CD14-positive monocyte (primary cell): ENCODE measurements around the gene TMEM259. TPM values are rescaled to one million over a fixed set of nuclear protein-coding genes. Genes with fewer than 3 reads are reported as not detected.

ENCODE experiments used
- DNase-seq, 3 donors: peaks; one replicate each; pipeline ENCODE4 v3.0.0-alpha.2; 2011 to 2022
- H2AFZ ChIP-seq: 2 replicates; pipeline ENCODE4 v1.6.0; 2012; ENCODE audit warnings: mild to moderate bottlenecking, low read depth, low read length, inconsistent platforms; ENCODE audit not compliant: insufficient read depth, poor library complexity, severe bottlenecking
- H3K27ac ChIP-seq, 2 donors: 1 replicate in 1 of 2; 2 replicates in 1 of 2; pipeline ENCODE4 v1.5.1; 2012 to 2013; ENCODE audit warnings: low read length in 2 of 2, control low read depth in 1 of 2, inconsistent platforms in 1 of 2, low read depth in 1 of 2, mild to moderate bottlenecking in 1 of 2
- H3K27me3 ChIP-seq, 2 donors: one replicate each; pipeline versions ENCODE4 v1.6.0 to v1.6.1; 2011 to 2013; ENCODE audit warnings: low read length in 2 of 2; ENCODE audit not compliant: control insufficient read depth in 2 of 2, insufficient read depth in 2 of 2
- H3K36me3 ChIP-seq, 2 donors: replicated peaks in 1 of 2; 1 replicate in 1 of 2; 2 replicates in 1 of 2; pipeline versions ENCODE4 v1.5.1 to v1.6.1; 2012 to 2013; ENCODE audit warnings: low read length in 2 of 2, control low read depth in 1 of 2, inconsistent platforms in 1 of 2, mild to moderate bottlenecking in 1 of 2; ENCODE audit not compliant: insufficient read depth in 2 of 2, control insufficient read depth in 1 of 2
- H3K4me1 ChIP-seq, 2 donors: 1 replicate in 1 of 2; 2 replicates in 1 of 2; pipeline versions ENCODE4 v1.5.1 to v1.6.1; 2012 to 2013; ENCODE audit warnings: low read length in 2 of 2, control low read depth in 1 of 2, inconsistent platforms in 1 of 2, mild to moderate bottlenecking in 1 of 2, moderate library complexity in 1 of 2; ENCODE audit not compliant: insufficient read depth in 2 of 2, control insufficient read depth in 1 of 2
- H3K4me2 ChIP-seq: replicated peaks from 2 replicates; pipeline ENCODE3; 2012; ENCODE audit warnings: low read length, moderate library complexity, mild to moderate bottlenecking; ENCODE audit not compliant: poor library complexity, severe bottlenecking; ENCODE audit errors: extremely low read depth
- H3K4me3 ChIP-seq, 3 experiments: fragments of 200-600 bp in 1 of 3; sonication (generic) in 1 of 3; replicated peaks in 1 of 3; 1 replicate in 2 of 3; 2 replicates in 1 of 3; pipeline ENCODE4 v1.5.1; 2011 to 2013; ENCODE audit warnings: low read length in 3 of 3, mild to moderate bottlenecking in 3 of 3, control low read depth in 2 of 3, low read depth in 2 of 3, inconsistent platforms in 1 of 3, moderate library complexity in 1 of 3
- H3K79me2 ChIP-seq: 2 replicates; pipeline ENCODE4 v1.6.0; 2012; ENCODE audit warnings: mild to moderate bottlenecking, control low read depth, inconsistent platforms, low read length, moderate library complexity; ENCODE audit not compliant: insufficient read depth
- H3K9ac ChIP-seq: 2 replicates; pipeline ENCODE4 v1.6.0; 2017; ENCODE audit warnings: low read length, mild to moderate bottlenecking; ENCODE audit not compliant: insufficient read depth, poor library complexity, severe bottlenecking
- H3K9me3 ChIP-seq, 2 donors: replicated peaks in 1 of 2; 1 replicate in 1 of 2; 2 replicates in 1 of 2; pipeline versions ENCODE4 v1.5.1 to v1.6.1; 2012 to 2013; ENCODE audit warnings: low read length in 2 of 2, control low read depth in 1 of 2; ENCODE audit not compliant: control insufficient read depth in 1 of 2, insufficient read depth in 1 of 2
- H4K20me1 ChIP-seq: 2 replicates; pipeline ENCODE4 v1.6.0; 2012; ENCODE audit warnings: mild to moderate bottlenecking, low read length, control low read depth, moderate library complexity; ENCODE audit not compliant: insufficient read depth
- H3K27ac Mint-ChIP-seq, 7 donors: one replicate each; pipeline ENCODE4 v1.8.0; 2020; ENCODE audit warnings: mild to moderate bottlenecking in 7 of 7, mixed read lengths in 7 of 7, moderate library complexity in 6 of 7, inconsistent platforms in 2 of 7
- H3K27me3 Mint-ChIP-seq, 3 donors: one replicate each; pipeline ENCODE4 v1.8.0; 2021 to 2022; ENCODE audit warnings: low read depth in 3 of 3, mild to moderate bottlenecking in 3 of 3, mixed read lengths in 3 of 3, moderate library complexity in 3 of 3, inconsistent platforms in 1 of 3
- H3K36me3 Mint-ChIP-seq, 2 donors: one replicate each; pipeline ENCODE4 v1.8.0; 2020; ENCODE audit warnings: mixed read lengths in 2 of 2, inconsistent platforms in 1 of 2, mild to moderate bottlenecking in 1 of 2
- H3K4me1 Mint-ChIP-seq: one replicate; pipeline ENCODE4 v1.8.0; 2020; ENCODE audit warnings: mild to moderate bottlenecking, mixed read lengths
- H3K4me3 Mint-ChIP-seq, 2 donors: one replicate each; pipeline ENCODE4 v1.8.0; 2020; ENCODE audit warnings: mild to moderate bottlenecking in 2 of 2, mixed read lengths in 2 of 2, moderate library complexity in 1 of 2
- H3K9me3 Mint-ChIP-seq, 7 donors: one replicate each; pipeline ENCODE4 v1.8.0; 2020 to 2022; ENCODE audit warnings: mixed read lengths in 7 of 7, mild to moderate bottlenecking in 6 of 7, moderate library complexity in 6 of 7, inconsistent platforms in 2 of 7
- WGBS: methylation state at CpG from one replicate; pipeline ENCODE4 v1.1.5; 2013; ENCODE audit warnings: missing lambda C conversion rate; ENCODE audit not compliant: insufficient coverage; 5-methylcytosine and 5-hydroxymethylcytosine counted together
- intact Hi-C, 2 donors: fragments of 100-400 bp; cut with micrococcal nuclease; formaldehyde crosslinking; loops; one replicate each; pipeline versions ENCODE4 v1.15.0 to v1.15.1; 2023
- polyA plus RNA-seq, 3 donors: library from polyadenylated mRNA; depleted of rRNA in 1 of 3; unstranded in 2 of 3; stranded (reverse) in 1 of 3; fragments of 300-500 nt in 2 of 3; fragments of >200 nt in 1 of 3; fragmentation: Illumina TruSeq in 2 of 3; gene quantifications; 1 replicate in 2 of 3; 2 replicates in 1 of 3; pipeline ENCODE4 v1.2.3, GENCODE V29; 2012 to 2021
- TF ChIP-seq, protein P1 (sequence below): fragments of 200-600 bp; IDR thresholded peaks from one replicate; pipeline ENCODE4 v1.8.0; 2022; ENCODE audit warnings: antibody characterized with exemption, mild to moderate bottlenecking

The TMEM259 gene
- polyA plus RNA-seq, 3 donors = 37.4 to 417 (median 45.0) TPM

DNA sequence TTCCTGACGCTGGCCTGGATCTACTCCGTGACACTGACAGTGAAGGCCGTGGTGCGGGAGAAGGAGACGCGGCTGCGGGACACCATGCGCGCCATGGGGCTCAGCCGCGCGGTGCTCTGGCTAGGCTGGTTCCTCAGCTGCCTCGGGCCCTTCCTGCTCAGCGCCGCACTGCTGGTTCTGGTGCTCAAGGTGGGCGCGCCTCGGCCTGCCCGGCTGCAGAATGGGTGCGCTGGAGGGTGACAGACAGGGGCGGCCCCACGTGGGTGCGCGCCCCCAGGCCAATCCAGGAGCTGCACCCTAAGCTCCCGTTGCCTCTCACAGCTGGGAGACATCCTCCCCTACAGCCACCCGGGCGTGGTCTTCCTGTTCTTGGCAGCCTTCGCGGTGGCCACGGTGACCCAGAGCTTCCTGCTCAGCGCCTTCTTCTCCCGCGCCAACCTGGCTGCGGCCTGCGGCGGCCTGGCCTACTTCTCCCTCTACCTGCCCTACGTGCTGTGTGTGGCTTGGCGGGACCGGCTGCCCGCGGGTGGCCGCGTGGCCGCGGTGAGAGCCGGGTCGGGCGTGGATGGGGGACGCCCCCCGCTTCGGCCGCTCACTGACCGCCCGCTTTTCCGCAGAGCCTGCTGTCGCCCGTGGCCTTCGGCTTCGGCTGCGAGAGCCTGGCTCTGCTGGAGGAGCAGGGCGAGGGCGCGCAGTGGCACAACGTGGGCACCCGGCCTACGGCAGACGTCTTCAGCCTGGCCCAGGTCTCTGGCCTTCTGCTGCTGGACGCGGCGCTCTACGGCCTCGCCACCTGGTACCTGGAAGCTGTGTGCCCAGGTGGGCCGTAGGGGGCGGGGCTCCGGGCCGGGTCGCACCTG lies 26.1 kb upstream of the TMEM259 start:
- H3K4me1 Mint-ChIP-seq = no peaks in the 10 kb centered on the region
- Histone ChIP-seq H3K36me3 (peaks cover 37 to 63% of the 10 kb centered on the region in 2 donors), H3K4me1 (peaks cover 5 to 11% of the 10 kb centered on the region in 2 donors), H3K79me2 (peaks cover 7% of the 10 kb centered on the region), H3K9ac (no peak overlapping the region), H3K27ac (no peak overlapping the region), H3K4me2 (no peak overlapping the region), H3K9me3 (no peaks in the 10 kb centered on the region), H2AFZ (no peak overlapping the region), H3K27me3 (no peaks in the 10 kb centered on the region), H4K20me1 (peaks cover 32% of the 10 kb centered on the region), H3K4me3 (no peak overlapping the region)
- TF ChIP-seq, protein P1, sequence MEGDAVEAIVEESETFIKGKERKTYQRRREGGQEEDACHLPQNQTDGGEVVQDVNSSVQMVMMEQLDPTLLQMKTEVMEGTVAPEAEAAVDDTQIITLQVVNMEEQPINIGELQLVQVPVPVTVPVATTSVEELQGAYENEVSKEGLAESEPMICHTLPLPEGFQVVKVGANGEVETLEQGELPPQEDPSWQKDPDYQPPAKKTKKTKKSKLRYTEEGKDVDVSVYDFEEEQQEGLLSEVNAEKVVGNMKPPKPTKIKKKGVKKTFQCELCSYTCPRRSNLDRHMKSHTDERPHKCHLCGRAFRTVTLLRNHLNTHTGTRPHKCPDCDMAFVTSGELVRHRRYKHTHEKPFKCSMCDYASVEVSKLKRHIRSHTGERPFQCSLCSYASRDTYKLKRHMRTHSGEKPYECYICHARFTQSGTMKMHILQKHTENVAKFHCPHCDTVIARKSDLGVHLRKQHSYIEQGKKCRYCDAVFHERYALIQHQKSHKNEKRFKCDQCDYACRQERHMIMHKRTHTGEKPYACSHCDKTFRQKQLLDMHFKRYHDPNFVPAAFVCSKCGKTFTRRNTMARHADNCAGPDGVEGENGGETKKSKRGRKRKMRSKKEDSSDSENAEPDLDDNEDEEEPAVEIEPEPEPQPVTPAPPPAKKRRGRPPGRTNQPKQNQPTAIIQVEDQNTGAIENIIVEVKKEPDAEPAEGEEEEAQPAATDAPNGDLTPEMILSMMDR = no peak
- peaks cover 0 to 4% (median 0%) of the 10 kb centered on the region in 7 donors for H3K9me3 Mint-ChIP-seq
- H3K27me3 Mint-ChIP-seq = peaks cover 0 to 1% (median 1%) of the 10 kb centered on the region in 3 donors
- no peak overlapping the region for H3K27ac Mint-ChIP-seq
- no peak overlapping the region for H3K4me3 Mint-ChIP-seq
- no peak for DNase-seq
- H3K36me3 Mint-ChIP-seq = peaks cover 34 to 48% of the 10 kb centered on the region in 2 donors
- 83% methylated on average over 70 of the region's 77 CpGs for WGBS
- intact Hi-C loops = no loop called here

DNA sequence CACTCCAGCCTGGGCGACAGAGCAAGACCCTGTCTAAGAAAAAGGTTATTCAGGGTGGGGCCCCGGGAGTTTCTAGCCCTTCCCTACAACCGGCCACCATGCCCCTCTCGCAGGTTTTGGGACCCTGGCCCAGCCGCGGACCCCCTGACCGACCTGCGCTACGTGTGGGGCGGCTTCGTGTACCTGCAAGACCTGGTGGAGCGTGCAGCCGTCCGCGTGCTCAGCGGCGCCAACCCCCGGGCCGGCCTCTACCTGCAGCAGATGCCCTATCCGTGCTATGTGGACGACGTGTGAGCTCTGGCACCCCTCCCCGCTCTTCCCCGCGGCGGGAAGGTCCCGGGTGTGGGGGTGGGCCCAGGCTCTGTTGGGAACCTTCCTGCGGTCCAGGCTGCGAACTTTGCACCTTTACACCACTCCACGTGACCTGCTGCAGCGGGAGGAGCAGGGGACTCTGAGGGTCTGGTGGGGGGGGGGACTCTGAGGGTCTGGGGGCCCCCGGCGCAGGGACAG lies 25.2 kb upstream of the TMEM259 start:
- H3K27me3 ChIP-seq = no peaks in the 10 kb centered on the region
- H3K27ac Mint-ChIP-seq = no peak overlapping the region
- no peak overlapping the region for H3K27ac ChIP-seq
- peaks cover 4% of the 10 kb centered on the region for H3K4me1 Mint-ChIP-seq
- 98% methylated on average over 23 of the region's 33 CpGs for WGBS
- peaks cover 0 to 1% (median 1%) of the 10 kb centered on the region in 3 donors for H3K27me3 Mint-ChIP-seq
- H3K4me3 Mint-ChIP-seq = no peak overlapping the region
- H3K9me3 ChIP-seq = no peaks in the 10 kb centered on the region
- H3K9ac ChIP-seq = no peak overlapping the region
- no peak overlapping the region for H2AFZ ChIP-seq
- TF ChIP-seq, protein P1 = no peak
- no peak for DNase-seq
- H3K9me3 Mint-ChIP-seq = no peaks in the 10 kb centered on the region
- peaks cover 28 to 41% of the 10 kb centered on the region in 2 donors for H3K36me3 Mint-ChIP-seq
- H3K36me3 ChIP-seq = peaks cover 35 to 61% of the 10 kb centered on the region in 2 donors
- intact Hi-C loops = no loop called here
- H3K4me2 ChIP-seq = no peak overlapping the region
- peaks cover 11 to 20% of the 10 kb centered on the region in 2 donors for H3K4me1 ChIP-seq
- H3K4me3 ChIP-seq = no peak overlapping the region
- peaks cover 15% of the 10 kb centered on the region for H3K79me2 ChIP-seq
- peaks cover 41% of the 10 kb centered on the region for H4K20me1 ChIP-seq
